ENCODE data around the gene PYCR2.

GRCh38 chr1:225897595-225898514 lies 26.2 kb downstream of the PYCR2 start:
- no peak for TF ChIP-seq CTCF (IDR thresholded peaks at IDR 0.05)
- TF ChIP-seq CEBPB (IDR thresholded peaks at IDR 0.05) = no peak
- no peak for TF ChIP-seq POLR2A (IDR thresholded peaks at IDR 0.05; ENCODE audit: low read length)

Measured in A549 (cell line).